Measurements from ENCODE around the gene KLHL6.

- TF ChIP-seq CTCF (IDR thresholded peaks at IDR 0.05; ENCODE audit: insufficient read depth, low read length) (no peak), POLR2AphosphoS5 (IDR thresholded peaks at IDR 0.05; ENCODE audit: low read depth) (no peak), GABPA (IDR thresholded peaks at IDR 0.05; ENCODE audit: low read depth) (no peak)
Measured at GRCh38 chr3:183500319-183500718, 55.2 kb downstream of the KLHL6 start.
